ENCODE results near the gene PRODH.
"Not testable (repeated sequence)": the region's sequence is repeated elsewhere in the genome, so short reads cannot be mapped to it uniquely, and the experiment has no call there.

Gene PRODH

DNA sequence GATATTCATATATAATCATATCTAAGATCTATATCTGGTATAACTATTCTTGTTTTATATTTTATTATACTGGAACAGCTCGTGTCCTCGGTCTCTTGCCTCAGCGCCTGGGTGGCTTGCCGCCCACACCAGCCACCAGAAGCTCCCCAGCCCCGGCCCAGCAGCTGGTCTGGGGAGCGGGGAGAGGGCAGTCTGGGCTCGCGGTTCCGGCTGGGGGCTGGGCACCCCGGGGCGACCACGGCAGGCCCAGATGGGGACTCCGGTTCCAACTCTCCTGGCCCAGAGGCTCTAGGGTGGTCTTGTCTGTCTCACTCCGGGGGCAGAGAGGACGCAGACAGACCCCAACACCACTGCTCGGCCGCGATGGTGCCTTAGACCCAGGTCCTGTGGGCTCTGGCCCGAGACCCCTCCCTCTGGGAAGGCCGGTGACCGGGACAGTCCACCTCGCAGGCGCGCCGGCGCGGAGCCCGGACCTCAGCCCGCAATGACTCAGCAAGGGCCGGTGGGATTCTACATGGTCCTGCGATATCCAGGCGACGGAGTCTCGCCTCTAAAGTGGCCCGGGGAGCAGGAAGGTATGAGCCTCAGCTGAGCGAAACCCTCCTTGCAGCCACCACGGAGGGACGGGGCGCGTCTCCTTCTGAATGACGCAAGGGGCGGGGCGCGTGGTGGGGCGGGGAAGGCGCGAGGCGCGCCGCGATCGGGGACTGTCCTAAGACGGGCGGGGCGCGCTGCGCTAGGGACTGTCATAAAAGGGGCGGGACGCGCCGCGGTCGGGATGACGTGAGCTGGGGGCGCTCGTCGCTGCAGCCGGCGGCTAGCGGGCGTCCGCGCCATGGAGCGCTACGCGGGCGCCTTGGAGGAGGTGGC is 30.3 kb downstream of the PRODH start, which contains the start of gene DGCR6:
DGCR6 (plus strand) TSS at position 781 of the 870 bp plus-strand sequence; CDS start at position 836, 55 bp downstream.
- DNase-seq (ENCODE audit: low read depth in 2 of 2), result no peak

- DNase-seq (ENCODE audit: low read depth in 2 of 2), result not testable (repeated sequence)
Measured at GRCh38 chr22:18896037-18896657, 39.9 kb downstream of the PRODH start.

DNA sequence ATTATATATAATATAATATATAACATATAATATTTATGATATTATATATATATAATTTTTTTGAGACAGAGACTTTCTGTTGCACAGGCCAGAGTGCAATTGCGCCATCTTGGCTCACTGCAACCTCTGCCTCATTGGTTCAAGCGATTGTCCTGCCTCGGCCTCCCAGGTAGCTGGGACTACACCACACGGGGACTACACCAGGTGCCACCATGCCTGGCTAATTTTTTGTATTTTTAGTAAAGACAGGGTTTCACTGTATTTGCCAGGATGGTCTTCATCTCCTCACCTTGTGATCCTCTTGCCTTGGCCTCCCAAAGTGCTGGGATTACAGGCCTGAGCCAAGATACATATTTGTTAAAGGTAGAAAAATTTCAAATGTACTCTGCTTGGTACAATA is 42.3 kb downstream of the PRODH start:
- not testable (repeated sequence) for DNase-seq (ENCODE audit: low read depth in 2 of 2)

DNA sequence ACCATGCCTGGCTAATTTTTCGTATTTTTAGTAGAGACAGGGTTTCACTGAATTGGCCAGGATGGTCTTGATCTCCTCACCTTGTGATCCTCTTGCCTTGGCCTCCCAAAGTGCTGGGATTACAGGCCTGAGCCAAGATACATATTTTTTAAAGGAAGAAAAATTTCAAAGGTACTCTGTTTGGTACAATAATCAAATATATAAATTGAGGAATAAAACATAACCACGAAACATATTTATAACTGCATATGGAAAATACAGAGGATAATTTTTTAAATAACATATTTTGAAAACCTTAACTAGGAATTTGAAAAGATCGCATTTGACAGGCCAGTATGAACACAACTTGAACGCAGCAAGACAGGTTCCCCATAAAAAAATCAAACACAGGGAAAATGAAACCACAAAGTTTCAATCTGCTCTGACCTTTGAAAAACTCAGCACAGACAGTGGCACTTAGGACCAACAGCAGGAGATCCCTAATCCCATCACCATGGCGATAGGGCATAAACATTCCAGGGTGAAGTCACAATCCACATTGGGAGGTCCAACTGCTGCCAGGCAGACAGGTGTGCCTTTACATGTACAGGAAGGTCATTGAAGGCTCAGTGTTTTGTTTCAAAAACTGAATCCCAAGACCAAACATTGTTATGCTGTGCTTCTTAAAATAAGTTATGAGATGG is 45.4 kb downstream of the PRODH start:
- not testable (repeated sequence) for DNase-seq (ENCODE audit: low read depth in 2 of 2)

DNA sequence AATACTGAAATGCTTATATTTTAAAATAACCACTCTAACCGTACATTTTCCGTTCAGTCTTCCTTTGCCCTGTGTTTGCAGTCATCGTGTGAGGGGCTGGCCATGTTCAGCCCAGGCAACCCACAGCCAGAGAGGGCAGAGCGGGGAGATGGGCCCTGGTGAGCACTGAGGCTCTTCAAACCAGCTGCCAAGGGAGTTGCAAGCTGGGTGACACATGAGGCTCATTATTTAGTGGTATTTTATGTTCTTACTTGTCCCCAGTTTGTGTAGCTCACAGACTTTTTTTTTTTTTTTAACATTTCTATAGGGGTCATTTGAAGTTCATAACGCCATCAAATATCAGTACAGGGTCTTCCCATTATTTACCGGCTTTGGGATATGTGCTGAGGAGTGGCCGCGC is 48.0 kb downstream of the PRODH start:
- no peak for DNase-seq (ENCODE audit: low read depth in 2 of 2)

- DNase-seq (ENCODE audit: low read depth in 2 of 2), result not testable (repeated sequence)
Measured at GRCh38 chr22:18884465-18884864, 51.6 kb downstream of the PRODH start.

GRCh38 chr22:18881260-18881659 is 54.8 kb downstream of the PRODH start:
- DNase-seq (ENCODE audit: low read depth in 2 of 2), result peak; percentile 49 to 50
